Measurements from ENCODE around the gene ODF2.

DNA sequence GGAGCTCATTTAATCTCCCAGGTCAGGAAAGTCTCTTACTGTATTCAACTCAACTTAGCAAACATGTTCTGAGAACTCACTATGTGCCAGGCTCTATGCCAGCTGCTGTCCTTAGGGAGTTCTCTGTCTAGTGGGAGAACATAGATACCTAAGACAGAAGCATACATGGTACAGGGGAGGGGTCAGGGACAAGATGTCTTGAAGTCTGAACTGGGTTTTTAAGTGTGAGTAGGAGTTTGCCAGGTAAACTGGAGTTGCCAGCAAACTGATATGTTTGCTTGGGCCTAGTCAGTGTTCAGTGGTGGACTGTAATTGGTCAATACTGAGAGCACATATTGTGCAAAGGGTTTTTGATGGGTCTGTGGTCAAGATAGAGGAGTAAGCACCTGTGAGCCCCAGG, 30.4 kb downstream of the ODF2 start:
- TF ChIP-seq, protein P1, sequence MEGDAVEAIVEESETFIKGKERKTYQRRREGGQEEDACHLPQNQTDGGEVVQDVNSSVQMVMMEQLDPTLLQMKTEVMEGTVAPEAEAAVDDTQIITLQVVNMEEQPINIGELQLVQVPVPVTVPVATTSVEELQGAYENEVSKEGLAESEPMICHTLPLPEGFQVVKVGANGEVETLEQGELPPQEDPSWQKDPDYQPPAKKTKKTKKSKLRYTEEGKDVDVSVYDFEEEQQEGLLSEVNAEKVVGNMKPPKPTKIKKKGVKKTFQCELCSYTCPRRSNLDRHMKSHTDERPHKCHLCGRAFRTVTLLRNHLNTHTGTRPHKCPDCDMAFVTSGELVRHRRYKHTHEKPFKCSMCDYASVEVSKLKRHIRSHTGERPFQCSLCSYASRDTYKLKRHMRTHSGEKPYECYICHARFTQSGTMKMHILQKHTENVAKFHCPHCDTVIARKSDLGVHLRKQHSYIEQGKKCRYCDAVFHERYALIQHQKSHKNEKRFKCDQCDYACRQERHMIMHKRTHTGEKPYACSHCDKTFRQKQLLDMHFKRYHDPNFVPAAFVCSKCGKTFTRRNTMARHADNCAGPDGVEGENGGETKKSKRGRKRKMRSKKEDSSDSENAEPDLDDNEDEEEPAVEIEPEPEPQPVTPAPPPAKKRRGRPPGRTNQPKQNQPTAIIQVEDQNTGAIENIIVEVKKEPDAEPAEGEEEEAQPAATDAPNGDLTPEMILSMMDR (IDR thresholded peaks at IDR 0.05; ENCODE audit: low read depth, low read length), result no peak
- TF ChIP-seq, protein P2, sequence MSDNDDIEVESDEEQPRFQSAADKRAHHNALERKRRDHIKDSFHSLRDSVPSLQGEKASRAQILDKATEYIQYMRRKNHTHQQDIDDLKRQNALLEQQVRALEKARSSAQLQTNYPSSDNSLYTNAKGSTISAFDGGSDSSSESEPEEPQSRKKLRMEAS (IDR thresholded peaks at IDR 0.05; ENCODE audit: low read depth, low read length), result no peak
- TF ChIP-seq MYC (IDR thresholded peaks at IDR 0.05; ENCODE audit: low read depth, low read length) (no peak), POLR2A (IDR thresholded peaks at IDR 0.05; ENCODE audit: extremely low read depth, insufficient read length) (no peak)

All from NB4 (cell line).